Peyer's patch (tissue), 4 donors: ENCODE data around the gene PDCD1. TPM values are rescaled to one million over a fixed set of nuclear protein-coding genes. Genes with fewer than 3 reads are reported as not detected.
A peak's percentile ranks its signal among the peaks of the same experiment; 100 is the strongest.
"Not testable (repeated sequence)": the region's sequence is repeated elsewhere in the genome, so short reads cannot be mapped to it uniquely, and the experiment has no call there.

Experiments
- DNase-seq, 3 donors: peaks; one replicate each; pipeline ENCODE4 v3.0.0-alpha.2; 2017 to 2019
- H3K27ac ChIP-seq, 4 donors: fragments of 200-600 bp; sonication (generic); one replicate each; pipeline ENCODE4 v1.5.1; 2016 to 2019
- H3K27me3 ChIP-seq, 2 donors: fragments of 200-600 bp; sonication (generic); one replicate each; pipeline ENCODE4 v1.5.1; 2019
- H3K36me3 ChIP-seq, 3 donors: fragments of 200-600 bp; sonication (generic); one replicate each; pipeline ENCODE4 v1.5.1; 2016 to 2019
- H3K4me1 ChIP-seq, 4 donors: fragments of 200-600 bp; sonication (generic); one replicate each; pipeline ENCODE4 v1.5.1; 2016 to 2019
- H3K4me3 ChIP-seq, 4 donors: fragments of 200-600 bp; sonication (generic); 1 replicate in 3 of 4; 2 replicates in 1 of 4; pipeline ENCODE4 v1.5.1; 2016 to 2019; ENCODE audit warnings: mild to moderate bottlenecking in 1 of 4
- H3K9me3 ChIP-seq, 4 donors: fragments of 200-600 bp; sonication (generic); one replicate each; pipeline ENCODE4 v1.5.1; 2016 to 2019; ENCODE audit warnings: mild to moderate bottlenecking in 1 of 4
- CTCF ChIP-seq, 6 experiments: fragments of 450-650 bp in 4 of 6; fragments of 200-600 bp in 2 of 6; sonication (generic) in 1 of 6; IDR thresholded peaks; one replicate each; pipeline ENCODE4 v1.5.1; 2017 to 2019; ENCODE audit warnings: antibody characterized with exemption in 6 of 6, mild to moderate bottlenecking in 3 of 6, moderate library complexity in 1 of 6
- POLR2A ChIP-seq, 2 donors: fragments of 450-650 bp; IDR thresholded peaks; one replicate each; pipeline ENCODE4 v1.5.1; 2017; ENCODE audit warnings: antibody characterized with exemption in 2 of 2, mild to moderate bottlenecking in 2 of 2, moderate library complexity in 2 of 2
- total RNA-seq, 4 donors: library from RNA; depleted of rRNA; stranded (reverse); fragments of >200 nt; gene quantifications; one replicate each; pipeline ENCODE4 v1.1.0, GENCODE V29; 2016

PDCD1 gene
- total RNA-seq, 4 donors from 2014 or later, result 1.6 to 2.7 TPM; not detected in 2

- DNase-seq, result no peak
- Histone ChIP-seq H3K27ac (no peak overlapping the region), H3K9me3 (peaks cover 0 to 6% (median 0%) of the 10 kb centered on the region in 4 donors), H3K36me3 (no peaks in the 10 kb centered on the region), H3K27me3 (no peaks in the 10 kb centered on the region), H3K4me3 (no peak overlapping the region), H3K4me1 (no peaks in the 10 kb centered on the region)
- TF ChIP-seq POLR2A (IDR thresholded peaks at IDR 0.05), result no peak
- TF ChIP-seq CTCF (IDR thresholded peaks at IDR 0.05), result no peak
These were observed 36.5 kb downstream of the PDCD1 start for GRCh38 chr2:241822264-241822623.

- no peak overlapping the region for H3K4me3 ChIP-seq
- H3K36me3 ChIP-seq, result no peaks in the 10 kb centered on the region
- no peak overlapping the region for H3K27ac ChIP-seq
- peaks cover 0 to under 1% (median 0%) of the 10 kb centered on the region in 4 donors for H3K9me3 ChIP-seq
- H3K4me1 ChIP-seq, result peaks cover 0 to 5% (median 0%) of the 10 kb centered on the region in 4 donors
- TF ChIP-seq POLR2A (IDR thresholded peaks at IDR 0.05), result no peak
- peak in 1 of 3 donors; percentile 8 for DNase-seq
- H3K27me3 ChIP-seq, result no peaks in the 10 kb centered on the region
These were observed 37.0 kb downstream of the PDCD1 start for GRCh38 chr2:241821460-241822263.

GRCh38 chr2:241820625-241821384, 37.9 kb downstream of the PDCD1 start:
- Histone ChIP-seq H3K9me3 (no peaks in the 10 kb centered on the region), H3K27me3 (no peaks in the 10 kb centered on the region), H3K27ac (no peak overlapping the region), H3K4me3 (no peak overlapping the region), H3K36me3 (no peaks in the 10 kb centered on the region), H3K4me1 (peaks cover 0 to 6% (median 0%) of the 10 kb centered on the region in 4 donors)
- DNase-seq, result peak in 1 of 3 donors; percentile 14
- TF ChIP-seq POLR2A (IDR thresholded peaks at IDR 0.05), result no peak
- TF ChIP-seq CTCF (IDR thresholded peaks at IDR 0.05), result no peak

- not testable (repeated sequence) for H3K27ac ChIP-seq, H3K27me3 ChIP-seq, H3K9me3 ChIP-seq, H3K4me3 ChIP-seq, H3K36me3 ChIP-seq, H3K4me1 ChIP-seq
- DNase-seq, result peak in 1 of 3 donors; percentile 14
These were observed 38.6 kb downstream of the PDCD1 start for GRCh38 chr2:241819947-241820624.

GRCh38 chr2:241818943-241819270, 39.8 kb downstream of the PDCD1 start:
- Histone ChIP-seq H3K36me3 (no peaks in the 10 kb centered on the region), H3K27ac (peak overlapping the region in 1 of 4 donors; percentile 26), H3K4me1 (peaks cover 0 to 6% (median 0%) of the 10 kb centered on the region in 4 donors), H3K4me3 (no peak overlapping the region), H3K27me3 (no peaks in the 10 kb centered on the region), H3K9me3 (no peaks in the 10 kb centered on the region)
- TF ChIP-seq CTCF (IDR thresholded peaks at IDR 0.05) (no peak), POLR2A (IDR thresholded peaks at IDR 0.05) (no peak)
- peak; percentile 15 to 78 (median 73) for DNase-seq

- H3K9me3 ChIP-seq, result no peaks in the 10 kb centered on the region
- H3K36me3 ChIP-seq, result no peaks in the 10 kb centered on the region
- TF ChIP-seq POLR2A (IDR thresholded peaks at IDR 0.05), result no peak
- TF ChIP-seq CTCF (IDR thresholded peaks at IDR 0.05), result no peak
- peaks cover 0 to 6% (median 0%) of the 10 kb centered on the region in 4 donors for H3K4me1 ChIP-seq
- H3K27ac ChIP-seq, result peak overlapping the region in 1 of 4 donors; percentile 26
- peak in 2 of 3 donors; percentile 14 to 43 for DNase-seq
- H3K4me3 ChIP-seq, result no peak overlapping the region
- H3K27me3 ChIP-seq, result no peaks in the 10 kb centered on the region
These were observed 40.3 kb downstream of the PDCD1 start for GRCh38 chr2:241818229-241818942.

- H3K27ac ChIP-seq, H3K27me3 ChIP-seq, H3K4me1 ChIP-seq, H3K4me3 ChIP-seq, DNase-seq, H3K9me3 ChIP-seq, H3K36me3 ChIP-seq: not testable (repeated sequence)
These were observed 40.9 kb downstream of the PDCD1 start for GRCh38 chr2:241817821-241818215.
